ENCODE data around the gene SLC2A9. TPM values are rescaled to one million over a fixed set of nuclear protein-coding genes. Genes with fewer than 3 reads are reported as not detected.

Gene SLC2A9
- total and polyA plus RNA-seq, 2 of the 4 experiments (the other 2 are of a cell fraction): 0.72 to 2.1 TPM

DNA sequence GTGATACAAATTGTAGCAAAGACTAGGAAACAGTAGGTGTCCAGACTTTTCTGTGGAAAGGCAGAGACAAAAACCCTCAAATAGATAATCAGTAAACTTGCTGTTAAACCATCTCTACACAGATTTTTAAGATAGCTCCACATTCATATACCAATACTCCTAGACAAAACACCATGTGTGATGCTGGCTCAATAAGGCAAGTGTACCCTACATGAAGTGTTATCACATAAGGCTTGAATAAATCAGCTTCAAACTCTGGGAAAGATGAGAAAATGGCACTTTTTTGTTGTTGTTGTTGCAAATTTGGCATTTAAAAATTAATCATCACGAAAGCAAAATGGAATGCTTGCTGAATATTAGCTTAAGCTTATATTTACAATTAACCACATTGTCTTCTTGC lies 194.7 kb downstream of the SLC2A9 start:
- H3K36me3 ChIP-seq (ENCODE audit: control insufficient read depth, insufficient read depth, low read length): no peaks in the 10 kb centered on the region
- ATAC-seq (ENCODE audit: low read depth) (no peak), DNase-seq (no peak)
- H3K14ac ChIP-seq (replicated peaks; ENCODE audit: low read depth, low read length): no peak overlapping the region
- no CpG with 5 or more reads among the region's 1 CpG for WGBS, 2 experiments (ENCODE audit: extremely low coverage in 2 of 2, insufficient read length in 1 of 2)
- H2AK5ac ChIP-seq (ENCODE audit: low read depth, low read length): no peak overlapping the region
- H4K91ac ChIP-seq (ENCODE audit: insufficient read depth, low read depth, low read length): no peak overlapping the region
- H3K27ac ChIP-seq (ENCODE audit: insufficient read depth, low read length): no peak overlapping the region
- CTCF ChIA-PET: no interaction called here
- no peak overlapping the region for H4K8ac ChIP-seq (ENCODE audit: low read depth in 2 of 2, low read length in 2 of 2)
- no peak overlapping the region for H3K4ac ChIP-seq (ENCODE audit: low read depth, low read length)
- H3K56ac ChIP-seq (ENCODE audit: extremely low read depth, insufficient read depth, low read length): no peak overlapping the region
- in situ Hi-C loops (cut with MboI; ENCODE audit: low sequenced_read_pairs): no loop called here
- no peak overlapping the region for H2BK15ac ChIP-seq (ENCODE audit: low read depth, low read length)
- no peak overlapping the region for H2BK120ac ChIP-seq (ENCODE audit: low read depth, low read length)
- no peak overlapping the region for H4K5ac ChIP-seq (ENCODE audit: low read depth, low read length)
- H2AFZ ChIP-seq (replicated peaks; ENCODE audit: low read length, poor library complexity): no peak overlapping the region
- no peak overlapping the region for H3K18ac ChIP-seq (ENCODE audit: low read depth, low read length)
- no peak overlapping the region for H3K4me2 ChIP-seq (ENCODE audit: low read depth, low read length)
- BruUV-seq (replicated peaks): no TSS peak
- no peak overlapping the region for H2AK9ac ChIP-seq (replicated peaks; ENCODE audit: low read depth, low read length, poor library complexity)
- 0 out of 2 replicates have a peak, but pooled peaks cover 3% of the 10 kb centered on the region for H3K9me3 ChIP-seq (ENCODE audit: control insufficient read depth, insufficient read depth, low read length)
- H3K79me1 ChIP-seq (ENCODE audit: low read depth in 1 of 2, low read length in 2 of 2): no peaks in the 10 kb centered on the region
- no peak for TF ChIP-seq ELK1 (IDR thresholded peaks at IDR 0.05; ENCODE audit: borderline replicate concordance, low read depth, low read length)
- TF ChIP-seq RFX5 (IDR thresholded peaks at IDR 0.05; ENCODE audit: low read depth, low read length): no peak
- no peak for TF ChIP-seq POLR2A (IDR thresholded peaks at IDR 0.05; ENCODE audit: low read depth, low read length)
- no peak for TF ChIP-seq CEBPB (IDR thresholded peaks at IDR 0.05; ENCODE audit: low read depth, low read length)
- no peak for TF ChIP-seq NFE2L2 (IDR thresholded peaks at IDR 0.05; ENCODE audit: low read depth, low read length)
- no peak for TF ChIP-seq MAFK (IDR thresholded peaks at IDR 0.05; ENCODE audit: low read depth, low read length)
- TF ChIP-seq MXI1 (IDR thresholded peaks at IDR 0.05; ENCODE audit: borderline replicate concordance, low read depth, low read length): no peak
- TF ChIP-seq CHD1 (IDR thresholded peaks at IDR 0.05; ENCODE audit: low read depth, low read length): no peak
- TF ChIP-seq, protein P1, sequence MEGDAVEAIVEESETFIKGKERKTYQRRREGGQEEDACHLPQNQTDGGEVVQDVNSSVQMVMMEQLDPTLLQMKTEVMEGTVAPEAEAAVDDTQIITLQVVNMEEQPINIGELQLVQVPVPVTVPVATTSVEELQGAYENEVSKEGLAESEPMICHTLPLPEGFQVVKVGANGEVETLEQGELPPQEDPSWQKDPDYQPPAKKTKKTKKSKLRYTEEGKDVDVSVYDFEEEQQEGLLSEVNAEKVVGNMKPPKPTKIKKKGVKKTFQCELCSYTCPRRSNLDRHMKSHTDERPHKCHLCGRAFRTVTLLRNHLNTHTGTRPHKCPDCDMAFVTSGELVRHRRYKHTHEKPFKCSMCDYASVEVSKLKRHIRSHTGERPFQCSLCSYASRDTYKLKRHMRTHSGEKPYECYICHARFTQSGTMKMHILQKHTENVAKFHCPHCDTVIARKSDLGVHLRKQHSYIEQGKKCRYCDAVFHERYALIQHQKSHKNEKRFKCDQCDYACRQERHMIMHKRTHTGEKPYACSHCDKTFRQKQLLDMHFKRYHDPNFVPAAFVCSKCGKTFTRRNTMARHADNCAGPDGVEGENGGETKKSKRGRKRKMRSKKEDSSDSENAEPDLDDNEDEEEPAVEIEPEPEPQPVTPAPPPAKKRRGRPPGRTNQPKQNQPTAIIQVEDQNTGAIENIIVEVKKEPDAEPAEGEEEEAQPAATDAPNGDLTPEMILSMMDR (conservative IDR thresholded peaks at IDR 0.05; ENCODE audit: low read depth, low read length): no peak
- no peak for TF ChIP-seq FOS (IDR thresholded peaks at IDR 0.05; ENCODE audit: low read depth, low read length)
- no peak for TF ChIP-seq MAZ (IDR thresholded peaks at IDR 0.05; ENCODE audit: borderline replicate concordance, low read depth, low read length)
- no peak for TF ChIP-seq RAD21 (IDR thresholded peaks at IDR 0.05; ENCODE audit: low read length)
- TF ChIP-seq SMC3 (IDR thresholded peaks at IDR 0.05; ENCODE audit: low read depth, low read length): no peak
- no peak for TF ChIP-seq USF2 (IDR thresholded peaks at IDR 0.05; ENCODE audit: low read depth, low read length)
- no peak for TF ChIP-seq RCOR1 (IDR thresholded peaks at IDR 0.05; ENCODE audit: insufficient replicate concordance, low read length)
- no peak for TF ChIP-seq BHLHE40 (IDR thresholded peaks at IDR 0.05; ENCODE audit: low read depth, low read length)
- no peak overlapping the region for H2BK5ac ChIP-seq (ENCODE audit: low read depth, low read length, poor library complexity, severe bottlenecking)
- H3K4me3 ChIP-seq (ENCODE audit: insufficient read depth, low read depth, low read length): no peak overlapping the region
- no peak overlapping the region for H3K9ac ChIP-seq (ENCODE audit: low read depth, low read length)
- no peaks in the 10 kb centered on the region for H4K20me1 ChIP-seq (ENCODE audit: insufficient read depth, low read length)
- H3K4me1 ChIP-seq (ENCODE audit: control insufficient read depth, insufficient read depth, low read length): no peaks in the 10 kb centered on the region
- H3K9me1 ChIP-seq (ENCODE audit: insufficient read depth, low read length): no peaks in the 10 kb centered on the region
- no peak overlapping the region for H2BK20ac ChIP-seq (ENCODE audit: low read depth, low read length)
- POLR2A ChIA-PET (ENCODE audit: unreplicated experiment): no interaction called here
- no peak overlapping the region for H3K23ac ChIP-seq (ENCODE audit: low read depth, low read length)
- H3K27me3 ChIP-seq (ENCODE audit: control insufficient read depth, insufficient read depth, low read length): no peaks in the 10 kb centered on the region
- intact Hi-C loops (cut with micrococcal nuclease): no loop called here
- dilution Hi-C loops (cut with HindIII; ENCODE audit: low sequenced_read_pairs, unreplicated experiment): no loop called here
